SH-SY5Y (cell line): ENCODE data around the gene ABCD4.

Source experiments
- GATA2 ChIP-seq: IDR thresholded peaks from 2 replicates; pipeline ENCODE4 v1.6.1; 2011; ENCODE audit warnings: mild to moderate bottlenecking, low read depth, low read length
- GATA3 ChIP-seq: IDR thresholded peaks from 2 replicates; pipeline ENCODE4 v1.6.1; 2011; ENCODE audit warnings: low read depth, mild to moderate bottlenecking, low read length, moderate library complexity

Gene ABCD4

DNA sequence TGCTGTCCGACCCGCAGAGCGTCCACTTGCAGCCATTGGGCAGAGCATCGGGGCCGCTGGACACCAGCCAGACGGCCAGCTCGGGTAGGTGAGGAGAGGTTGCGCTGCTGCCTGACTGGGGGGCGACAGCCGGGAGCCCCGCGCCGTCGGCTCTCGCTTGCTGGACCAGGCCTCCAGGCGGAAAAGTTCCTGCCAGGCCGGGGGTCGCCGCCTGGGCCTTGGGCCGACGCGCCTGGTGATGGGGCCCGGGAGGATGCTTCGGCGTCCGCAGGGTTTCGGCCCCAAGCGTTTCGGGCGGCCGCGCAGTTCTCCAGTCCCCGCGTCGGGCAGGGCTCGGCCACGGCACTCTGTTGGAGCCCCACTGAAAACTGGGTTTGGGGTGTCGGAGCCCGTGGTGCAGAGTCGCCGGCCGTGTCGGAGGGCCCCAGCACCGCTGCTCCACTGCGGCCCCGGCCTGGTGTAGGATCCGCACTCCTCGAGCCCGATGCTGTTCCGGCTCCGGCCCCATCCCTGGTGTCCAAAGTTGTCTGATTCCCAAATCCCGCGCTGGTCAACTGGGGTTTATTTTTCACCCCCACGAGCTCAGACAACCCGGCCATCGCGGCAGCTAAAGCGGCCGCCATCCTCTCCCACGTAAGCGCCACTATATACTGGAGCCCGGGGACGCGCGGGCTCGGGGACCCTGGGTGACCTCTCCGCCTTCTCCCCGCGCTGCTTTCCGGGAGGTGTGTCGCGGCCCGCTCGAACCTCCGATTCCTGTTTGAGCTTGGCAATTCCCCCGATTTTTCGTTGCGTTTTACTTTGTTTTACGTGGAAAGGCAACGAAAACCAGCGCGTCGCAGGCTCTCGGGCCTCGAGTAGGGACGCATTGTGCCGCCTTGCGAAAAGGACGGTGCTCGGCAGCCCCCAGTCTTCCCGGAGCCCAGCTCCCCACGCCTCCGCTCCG, 62.6 kb downstream of the ABCD4 start:
- no peak for TF ChIP-seq GATA3
- no peak for TF ChIP-seq GATA2

DNA sequence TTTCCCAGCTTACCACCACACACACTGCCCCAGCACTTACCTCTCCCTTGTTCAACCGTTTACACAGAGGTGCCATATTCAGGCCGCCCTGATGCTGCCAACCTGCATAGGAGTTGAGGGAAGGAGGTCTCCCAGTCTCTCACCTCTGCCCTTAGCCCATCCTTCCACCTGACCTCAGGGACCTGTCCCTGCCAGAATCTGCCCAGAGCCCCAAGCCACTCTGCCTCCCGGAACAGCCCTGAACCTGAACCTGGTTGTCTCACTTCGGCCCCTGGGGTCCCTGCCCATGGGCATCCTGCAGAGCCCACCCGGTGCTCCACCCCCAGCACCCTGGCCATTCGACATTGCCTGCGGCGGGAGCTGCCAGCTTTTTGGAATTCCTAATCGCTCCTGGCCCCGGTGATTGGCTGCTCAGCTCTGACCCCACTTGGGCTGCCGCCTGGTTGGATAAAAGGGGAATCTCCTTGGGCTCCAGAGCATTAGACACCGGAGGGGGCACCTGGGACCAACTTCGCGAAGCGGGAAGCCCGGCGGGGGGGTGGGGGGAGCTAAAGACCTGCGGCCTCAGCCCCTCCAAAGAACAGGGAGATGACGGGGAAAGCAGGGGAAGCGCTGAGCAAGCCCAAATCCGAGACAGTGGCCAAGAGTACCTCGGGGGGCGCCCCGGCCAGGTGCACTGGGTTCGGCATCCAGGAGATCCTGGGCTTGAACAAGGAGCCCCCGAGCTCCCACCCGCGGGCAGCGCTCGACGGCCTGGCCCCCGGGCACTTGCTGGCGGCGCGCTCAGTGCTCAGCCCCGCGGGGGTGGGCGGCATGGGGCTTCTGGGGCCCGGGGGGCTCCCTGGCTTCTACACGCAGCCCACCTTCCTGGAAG, 63.5 kb downstream of the ABCD4 start, which contains the start of gene VSX2:
Gene VSX2 (plus strand): TSS at position 476 of the 874 bp plus-strand sequence. CDS start 113 bp downstream, at position 589.
- TF ChIP-seq GATA2, result no peak
- TF ChIP-seq GATA3, result no peak

GRCh38 chr14:74237441-74237840, 65.3 kb downstream of the ABCD4 start:
- TF ChIP-seq GATA2, result no peak
- no peak for TF ChIP-seq GATA3
